GM18519 (cell line): ENCODE measurements around the gene MTG2.

Experiments
- ATAC-seq: cut with Tn5 transposase; IDR thresholded peaks from one replicate; pipeline ENCODE4 v1.9.1; 2021; ENCODE audit warnings: mild to moderate bottlenecking, moderate library complexity; ENCODE audit not compliant: unreplicated experiment, low FRiP score

MTG2 gene

DNA sequence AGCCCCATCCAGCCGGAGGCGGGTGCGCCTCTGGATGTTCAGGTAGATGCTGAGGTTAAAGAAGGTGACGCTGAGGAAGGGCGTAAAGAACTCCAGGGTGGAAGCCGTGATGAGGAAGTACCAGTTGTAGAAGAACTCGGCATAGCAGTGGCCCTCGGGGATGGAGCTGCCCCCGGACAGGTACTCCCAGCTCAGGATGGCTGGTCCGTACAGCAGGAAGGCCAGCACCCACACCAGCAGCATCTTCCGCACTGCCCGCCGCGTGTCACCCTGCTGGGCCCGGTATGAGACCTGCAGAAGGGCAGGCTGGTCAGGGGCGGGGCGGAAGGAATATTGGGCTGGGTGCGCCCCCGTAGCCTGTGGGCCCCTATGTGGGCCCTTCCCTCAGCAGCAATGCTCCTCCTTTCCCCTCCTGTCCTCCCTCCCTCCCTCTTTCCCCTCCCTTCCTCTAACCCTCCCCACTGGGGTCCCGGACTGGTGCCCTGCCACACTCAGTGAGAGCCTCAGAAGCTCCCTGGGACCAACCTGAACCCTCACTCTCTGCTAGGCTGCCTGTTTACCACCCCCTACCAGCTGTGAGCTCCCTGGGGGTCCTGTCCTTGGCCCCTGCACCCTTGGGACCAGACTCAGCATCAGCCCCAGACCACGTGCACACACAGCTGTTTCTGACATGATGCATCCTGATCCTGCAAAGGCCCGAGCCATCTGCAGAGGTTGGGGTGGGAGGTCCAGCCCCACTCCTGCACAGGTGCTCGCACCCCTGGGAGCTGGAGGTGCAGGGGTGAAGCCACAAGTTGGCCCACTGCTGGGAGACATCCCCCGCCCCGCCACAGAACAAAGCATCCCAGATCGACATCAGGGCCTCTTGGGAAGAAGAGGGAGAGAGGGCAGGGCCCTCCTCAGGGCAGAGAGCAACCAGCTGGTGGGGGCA lies 34.1 kb downstream of the MTG2 start:
- no peak for ATAC-seq

DNA sequence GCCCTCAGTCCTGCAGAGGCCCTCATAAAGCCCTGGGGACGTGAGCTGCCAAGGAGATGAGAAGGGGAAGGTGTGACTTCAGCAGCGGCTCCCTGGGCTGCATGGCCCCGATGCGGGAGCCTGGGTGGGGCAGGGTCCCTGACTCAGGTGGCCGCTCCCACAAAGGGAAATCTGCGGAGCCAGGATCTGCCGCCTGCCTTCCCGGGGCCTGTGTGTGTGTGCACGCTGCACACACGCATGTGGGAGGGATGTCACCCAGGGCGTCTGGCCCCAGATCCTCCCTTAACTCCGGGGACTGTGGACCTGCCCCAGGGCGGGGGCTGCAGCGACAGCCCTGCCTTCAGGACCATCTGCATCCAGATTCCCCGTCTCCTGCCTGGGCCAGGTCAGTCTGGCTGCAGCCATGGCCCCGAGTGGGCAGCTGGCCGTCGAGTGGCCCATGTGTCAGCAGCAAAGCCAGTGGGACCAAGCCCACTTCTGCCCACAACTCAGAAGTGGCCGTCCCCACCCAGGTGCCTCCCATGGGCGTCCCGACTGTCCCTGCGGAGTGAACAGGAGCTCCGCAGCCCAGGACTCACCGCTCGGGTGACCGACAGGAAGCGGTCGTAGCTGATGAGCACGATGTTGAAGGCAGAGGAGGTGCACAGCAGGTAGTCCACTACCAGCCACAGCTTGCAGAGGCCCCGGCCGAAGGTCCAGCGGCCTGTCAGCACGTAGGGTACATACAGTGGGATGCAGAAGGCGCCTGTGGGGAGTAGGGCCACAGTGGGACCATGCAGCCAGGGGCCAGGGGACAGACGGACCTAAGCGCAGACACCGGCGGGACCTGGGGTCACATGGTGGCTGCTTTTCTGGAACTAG lies 35.3 kb downstream of the MTG2 start:
- ATAC-seq, result no peak

DNA sequence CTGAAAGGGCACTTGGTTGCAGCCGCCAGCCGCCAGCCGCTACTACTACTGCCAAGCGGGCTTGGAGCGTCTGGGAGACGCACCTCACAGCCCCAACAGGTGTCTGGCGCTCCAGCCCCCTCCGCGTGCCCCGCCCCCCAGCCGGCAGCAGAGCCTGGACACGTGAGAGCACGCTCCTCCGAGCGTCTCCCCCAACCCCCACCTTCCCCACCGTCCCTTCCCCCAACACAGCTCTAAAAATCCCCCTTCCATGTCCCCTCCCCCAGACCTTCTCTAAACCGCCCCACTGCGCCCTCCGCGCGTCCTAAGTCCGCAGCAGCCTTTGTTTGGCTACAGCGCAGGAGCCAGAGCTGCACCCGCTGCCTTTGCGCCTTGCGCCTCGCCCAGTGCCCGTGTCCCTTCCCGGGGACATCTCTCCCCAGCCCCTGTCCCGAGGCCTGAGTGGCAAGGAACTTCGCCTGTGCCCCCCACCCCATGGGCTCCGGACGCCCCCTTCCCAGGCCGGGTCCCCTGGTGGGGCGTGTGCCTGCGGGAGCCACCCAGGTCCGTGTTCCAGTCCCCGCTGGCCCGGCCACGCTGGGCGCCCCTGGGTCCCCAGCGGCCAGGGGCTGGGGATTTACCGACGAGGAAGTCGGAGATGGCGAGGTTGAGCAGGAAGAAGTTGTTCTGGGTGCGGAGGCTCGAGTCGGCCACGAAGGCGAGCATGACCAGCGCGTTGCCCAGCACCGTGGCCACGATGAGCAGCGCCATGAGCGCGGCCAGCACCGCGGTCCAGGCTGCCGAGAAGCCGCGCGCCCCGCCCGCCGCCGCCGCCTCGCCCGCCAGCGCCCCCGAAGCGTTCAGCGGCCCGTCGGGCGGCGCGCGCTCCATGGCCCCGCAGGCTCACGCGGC lies 36.5 kb downstream of the MTG2 start:
- no peak for ATAC-seq

DNA sequence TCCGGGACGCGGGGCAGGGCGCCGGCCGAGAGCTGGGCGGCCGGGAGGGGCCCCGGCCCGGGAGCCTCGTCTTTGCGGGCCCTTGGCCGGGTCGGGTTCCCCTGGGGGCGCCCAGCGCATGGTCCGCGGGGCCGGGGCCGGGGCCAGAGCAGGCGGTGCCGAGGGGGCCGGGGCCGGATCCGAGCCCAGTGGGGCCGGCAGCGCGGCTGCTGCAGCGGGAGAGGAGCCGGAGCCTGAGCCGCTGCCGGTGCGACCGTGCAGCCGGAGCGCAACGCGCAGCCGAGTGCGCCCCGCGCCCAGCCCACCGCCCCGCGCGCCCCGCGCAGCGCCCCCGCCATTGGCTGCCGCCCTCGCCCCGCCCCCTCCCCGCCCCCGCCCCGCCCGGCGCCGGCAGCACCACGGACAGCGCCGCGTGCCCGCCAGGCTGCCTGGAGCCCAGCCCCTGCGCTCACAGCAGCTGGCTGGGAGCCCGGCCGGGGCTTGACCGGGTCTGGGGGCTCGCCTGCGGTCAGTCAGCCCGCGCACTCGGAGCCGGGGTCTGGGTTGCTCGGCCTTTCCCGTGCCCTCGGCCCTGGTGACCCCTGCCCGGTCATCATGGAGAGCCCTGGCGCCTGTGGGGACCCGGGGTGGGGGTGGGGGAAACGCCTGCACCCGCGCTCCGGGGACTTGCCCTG lies 37.3 kb downstream of the MTG2 start, which contains the start of gene HRH3:
TSS of gene HRH3 (minus strand) at position 287 of the 674 bp plus-strand sequence. CDS start 308 bp downstream, outside the sequence.
- no peak for ATAC-seq

GRCh38 chr20:62220666-62221568 lies 38.1 kb downstream of the MTG2 start:
- no peak for ATAC-seq

GRCh38 chr20:62222266-62222850 lies 39.5 kb downstream of the MTG2 start:
- ATAC-seq, result no peak

- ATAC-seq, result no peak
These were observed 40.1 kb downstream of the MTG2 start for GRCh38 chr20:62222972-62223371.

DNA sequence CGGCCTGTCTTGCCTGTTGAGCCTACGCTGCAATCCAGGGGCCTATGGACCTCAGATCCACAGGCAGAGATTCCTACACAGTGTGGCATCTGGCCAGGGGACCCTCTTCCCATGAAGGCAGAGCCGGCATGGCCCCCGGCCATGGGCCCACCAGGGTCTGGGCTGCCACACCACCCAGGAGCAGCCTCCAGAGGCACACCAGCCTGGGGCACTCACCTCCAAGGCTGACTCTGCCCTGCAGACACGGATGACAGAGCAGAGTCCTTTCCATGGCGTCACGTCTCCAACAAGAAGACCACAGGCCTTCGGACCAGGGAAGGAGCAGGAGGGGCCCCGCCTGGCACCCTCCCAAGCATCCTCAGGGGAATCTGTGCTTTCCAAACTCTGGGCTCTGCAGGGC lies 40.7 kb downstream of the MTG2 start:
- no peak for ATAC-seq

DNA sequence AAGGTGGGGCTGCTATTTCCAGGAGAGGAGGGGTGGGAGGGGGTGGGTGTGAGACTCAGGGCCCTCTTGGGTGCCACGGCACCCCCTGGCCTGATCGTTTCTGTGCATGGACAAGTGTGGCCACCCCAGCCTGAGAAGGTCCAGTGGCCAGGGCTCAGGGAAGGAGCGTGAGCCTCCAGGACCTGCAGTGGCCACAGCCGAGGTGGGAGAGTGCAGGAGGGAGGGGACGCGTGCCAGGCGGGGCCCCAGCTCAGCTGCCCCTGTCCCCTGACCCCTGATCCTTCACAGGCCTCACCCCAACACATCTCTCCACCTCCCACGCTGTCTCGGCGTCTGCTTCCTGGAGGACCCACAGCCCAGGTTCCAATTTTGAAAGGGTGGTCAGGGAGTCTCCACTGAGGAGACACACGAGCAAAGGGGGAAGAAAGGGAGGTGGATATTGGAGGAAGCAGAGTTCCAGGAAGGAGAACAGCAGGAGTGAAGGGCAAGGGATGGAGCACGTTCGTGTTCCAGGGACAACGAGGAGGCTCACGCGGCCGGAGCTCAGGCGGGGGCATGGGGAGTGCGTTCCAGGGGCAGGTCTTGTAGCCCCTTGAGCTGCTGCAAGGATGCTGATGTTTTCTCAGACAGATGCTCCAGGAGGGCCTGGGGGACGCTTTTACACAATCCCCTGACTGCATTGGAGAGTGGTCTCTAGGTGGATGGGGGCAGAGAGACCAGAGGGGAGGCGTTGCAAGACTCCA lies 41.5 kb downstream of the MTG2 start:
- no peak for ATAC-seq

- ATAC-seq, result no peak
These were observed 42.2 kb downstream of the MTG2 start for GRCh38 chr20:62225026-62225425.

GRCh38 chr20:62225820-62226635 lies 43.2 kb downstream of the MTG2 start:
- ATAC-seq, result no peak

GRCh38 chr20:62226707-62227590 lies 44.1 kb downstream of the MTG2 start:
- no peak for ATAC-seq

DNA sequence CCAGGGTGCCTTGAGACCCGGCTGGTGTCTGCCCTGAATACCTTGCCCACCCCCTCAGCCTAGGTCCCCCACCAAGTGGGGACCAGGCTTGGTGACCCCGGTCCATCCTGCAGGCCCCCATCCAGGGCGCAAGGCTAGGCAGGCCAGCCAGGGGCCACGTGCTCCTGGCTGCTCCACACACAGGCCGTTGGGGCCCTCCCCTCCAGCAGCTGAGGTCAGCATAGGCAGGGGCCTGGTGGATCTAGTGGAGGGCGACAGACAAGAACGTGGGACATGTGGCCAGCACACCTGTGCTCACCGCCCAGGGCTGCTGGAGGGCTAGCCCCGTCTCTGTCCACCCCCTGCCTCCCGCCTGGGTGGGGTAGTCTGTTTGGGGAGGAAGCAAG lies 44.8 kb downstream of the MTG2 start:
- no peak for ATAC-seq

GRCh38 chr20:62227977-62228958 lies 45.4 kb downstream of the MTG2 start:
- no peak for ATAC-seq
